Urinary bladder (tissue), 4 donors: ENCODE data around the gene OR4D2. TPM values are rescaled to one million over a fixed set of nuclear protein-coding genes. Genes with fewer than 3 reads are reported as not detected.

Source experiments
- DNase-seq: peaks from one replicate; pipeline ENCODE4 v3.0.0-alpha.2; 2015; ENCODE audit errors: extremely low spot score
- H3K27ac ChIP-seq: one replicate; pipeline ENCODE4 v1.5.1; 2013; ENCODE audit warnings: low read depth, mild to moderate bottlenecking, moderate library complexity
- H3K36me3 ChIP-seq: one replicate; pipeline ENCODE4 v1.6.1; 2013; ENCODE audit warnings: mild to moderate bottlenecking, moderate library complexity; ENCODE audit not compliant: insufficient read depth
- H3K4me1 ChIP-seq: one replicate; pipeline ENCODE4 v1.6.1; 2013; ENCODE audit warnings: mild to moderate bottlenecking, moderate library complexity; ENCODE audit not compliant: insufficient read depth
- H3K4me3 ChIP-seq: one replicate; pipeline ENCODE4 v1.5.1; 2013; ENCODE audit warnings: low read depth, low read length
- WGBS: extraction: QIAGEN DNeasy Blood & Tissue Kit; methylation state at CpG from one replicate; pipeline ENCODE4 v1.1.7; 2013; 5-methylcytosine and 5-hydroxymethylcytosine counted together
- polyA plus RNA-seq: library from polyadenylated mRNA; stranded (reverse); fragments of 200-250 nt; gene quantifications from one replicate; pipeline ENCODE4 v1.2.3, GENCODE V29; 2013
- total RNA-seq: library from RNA; depleted of rRNA; stranded (reverse); fragments of >200 nt; gene quantifications from one replicate; pipeline ENCODE4 v1.2.3, GENCODE V29; 2014
- donor health status: healthy with polysubstance abuse.
- donor health status: healthy.

The OR4D2 gene
- total and polyA plus RNA-seq, 2 donors = not detected

DNA sequence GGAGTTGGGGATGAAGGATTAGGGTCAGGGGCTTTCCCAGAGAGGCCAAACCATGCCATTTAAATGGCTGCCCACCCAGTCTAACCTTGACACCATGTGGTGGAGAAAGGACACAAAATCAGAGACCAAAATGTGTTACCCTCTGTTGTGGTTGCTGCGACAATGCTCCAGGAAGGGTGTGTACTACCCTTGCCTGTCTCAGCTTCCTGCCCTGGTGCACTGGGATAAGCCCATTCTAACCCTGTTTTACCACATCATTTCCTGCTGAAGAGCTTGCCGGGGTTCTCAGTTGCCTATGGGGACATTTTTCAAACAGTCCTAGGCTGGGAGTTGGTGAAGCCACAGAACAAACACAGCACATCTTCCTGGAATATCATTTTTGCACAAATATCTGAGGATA is 13.7 kb upstream of the OR4D2 start:
- no peaks in the 10 kb centered on the region for H3K36me3 ChIP-seq
- no peak overlapping the region for H3K4me3 ChIP-seq
- H3K4me1 ChIP-seq = no peaks in the 10 kb centered on the region
- H3K27ac ChIP-seq = no peak overlapping the region
- no peak for DNase-seq
- WGBS = 49% methylated on average over 2 of the region's 2 CpGs

DNA sequence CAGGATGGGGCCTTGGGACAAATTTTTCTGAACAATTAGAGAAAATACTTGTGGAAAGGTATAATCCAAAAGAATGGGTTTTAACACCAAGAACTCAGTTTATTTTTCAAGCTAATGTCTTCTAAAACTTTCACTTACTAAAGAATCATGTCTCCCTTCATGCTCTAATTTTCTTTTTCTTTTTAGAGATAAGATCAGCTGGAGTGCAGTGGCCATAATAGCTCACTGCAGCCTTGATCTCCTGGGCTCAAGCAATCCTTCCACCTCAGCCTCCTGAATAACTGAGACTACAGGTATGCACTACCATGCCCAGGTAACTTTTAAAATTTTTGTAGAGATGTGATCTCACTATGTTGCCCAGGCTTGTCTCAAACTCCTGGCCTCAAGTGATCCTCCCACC is 13.1 kb upstream of the OR4D2 start:
- Histone ChIP-seq H3K36me3 (no peaks in the 10 kb centered on the region), H3K4me3 (no peak overlapping the region), H3K4me1 (no peaks in the 10 kb centered on the region), H3K27ac (no peak overlapping the region)
- no peak for DNase-seq

DNA sequence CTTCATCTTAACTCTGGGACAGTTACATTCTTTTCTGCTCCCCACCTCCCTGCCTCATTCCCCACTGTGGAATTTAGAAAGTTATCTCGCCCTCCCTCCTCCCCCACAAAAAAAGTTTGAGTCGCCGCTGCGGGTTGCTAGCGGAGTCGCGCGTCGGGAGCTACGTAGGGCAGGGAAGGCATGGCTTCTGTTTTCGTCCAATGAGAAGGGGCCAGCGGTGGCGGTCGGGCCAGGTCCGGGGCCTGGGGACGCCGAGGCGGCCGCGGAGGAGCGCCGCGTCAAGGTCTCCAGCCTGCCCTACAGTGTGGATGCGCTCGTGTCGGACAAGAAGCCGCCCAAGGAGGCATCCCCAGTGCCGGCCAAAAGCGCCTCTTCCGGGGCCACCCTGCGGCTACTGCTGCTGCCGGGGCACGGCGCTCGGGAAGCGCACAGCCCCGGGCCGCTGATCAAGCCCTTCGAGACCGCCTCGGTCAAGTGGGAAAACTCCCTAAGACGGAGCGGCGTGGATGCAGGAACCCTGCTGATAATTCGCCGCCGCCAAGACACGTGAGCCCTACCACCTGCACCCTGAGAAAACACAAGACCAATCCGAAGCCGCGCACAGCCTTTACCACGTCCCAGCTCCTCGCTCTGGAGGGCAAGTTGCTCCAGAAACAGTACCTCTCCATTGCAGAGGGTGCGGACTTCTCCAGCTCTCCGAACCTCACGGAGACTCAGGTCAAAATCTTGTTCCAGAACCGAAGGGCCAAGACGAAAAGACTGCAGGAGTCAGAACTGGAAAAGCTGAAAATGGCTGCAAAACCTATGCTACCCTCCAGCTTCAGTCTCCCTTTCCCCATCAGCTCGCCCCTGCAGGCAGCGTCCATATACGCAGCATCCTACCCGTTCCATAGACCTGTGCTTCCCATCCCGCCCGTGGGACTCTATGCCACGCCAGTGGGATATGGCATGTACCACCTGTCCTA is 9.7 kb upstream of the OR4D2 start:
- Histone ChIP-seq H3K4me1 (no peaks in the 10 kb centered on the region), H3K36me3 (no peaks in the 10 kb centered on the region), H3K27ac (no peak overlapping the region), H3K4me3 (peak overlapping the region; percentile 21)
- WGBS = 2% methylated on average over 65 of the region's 65 CpGs
- no peak for DNase-seq

DNA sequence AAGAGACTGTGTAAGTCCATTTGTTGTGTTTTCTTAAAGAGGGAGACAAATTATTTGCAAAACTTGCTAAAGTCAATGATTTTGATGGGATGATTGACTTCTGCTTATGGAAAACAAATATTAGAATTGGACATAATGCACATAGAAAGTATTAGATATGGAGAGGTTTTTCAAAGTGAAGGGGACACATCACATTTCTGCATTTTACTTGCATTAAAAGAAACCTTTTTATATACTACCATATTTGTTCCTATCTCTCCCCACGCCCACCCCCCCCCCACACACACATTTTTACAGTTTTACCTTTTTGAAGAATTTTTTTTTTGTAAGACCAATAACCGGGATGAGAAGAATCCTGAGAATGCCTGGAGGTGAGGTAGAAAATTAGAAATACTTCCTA is 8.6 kb upstream of the OR4D2 start:
- Histone ChIP-seq H3K27ac (no peak overlapping the region), H3K4me1 (no peaks in the 10 kb centered on the region), H3K4me3 (no peak overlapping the region), H3K36me3 (no peaks in the 10 kb centered on the region)
- 65% methylated on average over 2 of the region's 2 CpGs for WGBS
- DNase-seq = no peak

DNA sequence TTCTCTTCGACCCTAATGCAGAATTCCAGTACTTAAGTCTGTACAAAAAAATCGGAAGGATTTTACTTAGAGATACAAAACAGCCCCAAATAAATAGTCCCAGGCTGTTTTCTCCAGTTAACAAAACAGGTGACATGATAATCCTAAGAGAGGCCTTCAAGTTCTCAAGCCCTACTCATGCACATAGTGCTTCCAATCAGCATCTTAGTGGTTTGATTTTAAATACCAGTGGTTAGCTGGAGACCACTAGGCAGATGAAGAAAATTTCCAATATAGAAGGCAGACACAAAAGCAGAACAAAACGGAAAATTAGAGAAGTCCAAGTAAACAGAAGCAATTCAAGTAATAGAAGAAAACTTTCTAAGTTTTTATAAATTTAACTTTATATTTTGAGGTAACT is 5.2 kb upstream of the OR4D2 start:
- WGBS = 70% methylated on average over 3 of the region's 3 CpGs
- DNase-seq = no peak
- Histone ChIP-seq H3K4me3 (no peak overlapping the region), H3K36me3 (no peaks in the 10 kb centered on the region), H3K27ac (no peak overlapping the region), H3K4me1 (no peaks in the 10 kb centered on the region)

DNA sequence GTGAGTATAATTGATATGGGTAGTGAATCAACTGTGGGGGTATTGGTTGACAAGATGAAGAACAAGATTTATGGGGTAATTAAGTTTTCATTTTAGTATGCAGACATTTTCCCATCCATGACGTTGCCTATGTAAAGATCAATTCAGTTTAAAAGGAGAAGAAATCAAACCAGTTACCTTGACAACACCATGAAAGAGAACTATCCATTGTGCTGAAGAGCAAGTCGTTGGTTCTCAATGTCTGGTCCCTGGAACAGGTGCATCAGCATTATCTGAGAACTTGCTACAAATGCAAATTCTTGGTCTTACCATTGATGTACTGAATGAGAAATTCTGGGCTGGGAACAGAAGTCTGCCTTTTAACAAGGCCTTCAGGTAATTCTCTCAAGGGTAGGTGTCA is 801 bp upstream of the OR4D2 start:
- no peak for DNase-seq
- no peak overlapping the region for H3K4me3 ChIP-seq
- no peaks in the 10 kb centered on the region for H3K36me3 ChIP-seq
- 8% methylated on average over 2 of the region's 2 CpGs for WGBS
- no peak overlapping the region for H3K27ac ChIP-seq
- H3K4me1 ChIP-seq = no peaks in the 10 kb centered on the region

DNA sequence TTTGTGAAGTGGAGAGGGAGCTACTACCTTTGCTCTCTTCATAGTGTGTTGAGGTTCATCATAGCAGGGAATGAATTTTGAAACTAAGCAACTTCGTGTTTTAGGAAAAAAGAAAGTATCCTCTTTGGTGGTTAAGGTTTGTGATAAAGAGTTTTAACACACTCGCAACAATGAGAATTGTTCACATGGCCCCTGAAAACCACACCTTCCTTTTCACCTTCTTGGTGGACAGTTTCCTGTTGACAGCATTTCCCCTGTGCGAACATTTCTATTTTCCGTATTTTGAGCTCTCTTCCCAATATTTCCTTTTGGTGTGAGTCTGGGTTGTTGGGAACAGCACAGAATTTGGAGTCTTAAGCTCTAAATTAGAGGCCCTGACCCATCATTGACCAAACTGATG is 3.8 kb downstream of the OR4D2 start:
- no peak for DNase-seq
- H3K36me3 ChIP-seq = no peaks in the 10 kb centered on the region
- no peaks in the 10 kb centered on the region for H3K4me1 ChIP-seq
- no peak overlapping the region for H3K27ac ChIP-seq
- 63% methylated on average over 4 of the region's 4 CpGs for WGBS
- H3K4me3 ChIP-seq = no peak overlapping the region

DNA sequence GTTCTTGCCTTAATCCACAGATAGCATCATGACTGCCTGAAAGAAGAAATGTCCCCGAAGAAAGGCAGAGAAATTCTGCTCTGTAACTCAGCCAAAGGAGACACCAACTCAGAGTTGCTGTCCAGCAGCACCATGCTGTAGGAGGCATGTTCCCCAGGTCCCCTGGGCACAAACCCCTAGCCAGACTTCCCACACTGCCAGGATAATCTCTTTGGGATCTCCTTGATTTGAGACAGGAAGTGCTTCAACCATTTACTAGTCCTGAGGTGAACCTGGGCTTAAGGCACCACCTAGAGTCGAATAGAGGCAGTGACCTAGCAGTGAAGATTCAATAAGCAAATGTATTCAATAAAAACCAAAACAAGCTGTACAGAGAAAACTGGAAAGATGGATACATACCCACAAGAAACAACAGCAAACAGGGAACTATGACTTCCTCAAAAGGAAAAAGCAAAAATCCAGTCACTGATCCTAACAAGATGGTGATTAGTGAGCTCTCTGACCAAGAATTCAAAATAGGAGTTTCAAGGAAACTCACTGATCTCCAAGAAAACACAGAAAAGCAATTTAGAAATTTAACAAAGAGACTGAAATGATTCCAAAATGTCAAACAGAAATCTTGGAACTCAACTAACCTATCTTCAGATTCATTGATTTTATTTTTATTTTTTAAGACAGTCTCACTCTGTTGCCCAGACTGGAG is 5.7 kb downstream of the OR4D2 start:
- no peaks in the 10 kb centered on the region for H3K36me3 ChIP-seq
- DNase-seq = no peak
- no peak overlapping the region for H3K27ac ChIP-seq
- H3K4me1 ChIP-seq = no peaks in the 10 kb centered on the region
- WGBS = 30% methylated on average over 2 of the region's 2 CpGs
- H3K4me3 ChIP-seq = no peak overlapping the region

DNA sequence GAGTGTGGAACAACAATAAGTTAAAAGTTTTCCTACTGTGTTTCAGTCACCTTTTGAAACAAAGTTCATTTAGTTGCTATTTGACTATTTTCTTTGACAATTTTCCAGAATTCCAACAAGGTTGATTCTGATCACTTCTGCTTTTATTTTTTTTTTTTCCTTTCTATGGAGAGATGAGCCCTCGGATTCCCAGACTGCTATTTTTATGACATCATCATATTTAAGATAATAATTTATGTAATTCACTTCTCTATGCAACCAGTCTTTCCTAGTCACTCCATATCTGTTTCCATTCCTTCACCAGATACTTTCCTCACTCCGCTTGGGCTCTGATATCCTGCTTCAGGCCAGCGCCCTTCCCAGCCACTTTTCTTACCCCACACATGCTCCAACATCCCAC is 8.1 kb downstream of the OR4D2 start:
- Histone ChIP-seq H3K27ac (no peak overlapping the region), H3K36me3 (no peaks in the 10 kb centered on the region), H3K4me1 (no peaks in the 10 kb centered on the region), H3K4me3 (no peak overlapping the region)
- DNase-seq = no peak
- WGBS = 52% methylated on average over 3 of the region's 3 CpGs

DNA sequence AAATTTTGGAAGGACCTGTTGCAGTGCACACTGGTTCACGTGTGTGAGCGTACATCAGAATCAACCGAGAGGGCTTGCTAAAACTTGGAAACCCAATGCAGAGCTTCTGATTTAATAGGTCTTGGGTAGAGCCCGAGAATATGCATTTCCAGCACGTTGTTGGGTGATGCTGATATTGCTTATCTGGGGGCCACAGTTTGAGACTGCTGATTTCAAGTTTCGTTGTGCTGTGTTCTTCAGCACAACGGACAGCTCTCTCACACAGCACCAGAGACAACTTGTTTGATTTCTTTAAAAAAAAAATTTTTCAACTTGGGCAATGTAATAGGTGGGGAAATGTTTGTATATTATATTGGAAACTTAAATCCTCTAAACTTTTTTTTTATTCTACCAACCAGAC is 9.4 kb downstream of the OR4D2 start:
- no peak for DNase-seq
- WGBS = 38% methylated on average over 7 of the region's 7 CpGs
- Histone ChIP-seq H3K4me1 (no peaks in the 10 kb centered on the region), H3K27ac (no peak overlapping the region), H3K4me3 (no peak overlapping the region), H3K36me3 (no peaks in the 10 kb centered on the region)

DNA sequence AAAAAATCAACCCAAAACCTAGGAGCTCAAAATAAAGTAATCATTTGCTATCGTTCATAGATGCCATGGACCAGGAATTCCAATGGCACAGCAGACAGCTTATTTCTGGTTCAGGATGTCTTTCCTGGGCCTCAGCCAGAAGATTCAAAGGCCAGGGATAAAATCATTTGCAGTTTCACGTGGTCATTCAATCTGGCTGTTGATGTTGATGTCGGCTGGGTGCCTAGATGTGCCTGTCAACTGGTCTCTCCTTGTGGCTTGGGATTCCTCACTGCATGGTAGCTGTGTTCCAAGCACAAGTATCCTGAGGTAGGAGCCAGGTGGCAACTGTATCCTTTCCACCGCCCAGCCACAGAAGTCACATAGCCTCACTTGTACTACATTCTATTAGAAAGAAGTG is 15.0 kb downstream of the OR4D2 start:
- Histone ChIP-seq H3K4me1 (no peaks in the 10 kb centered on the region), H3K36me3 (no peaks in the 10 kb centered on the region), H3K27ac (no peak overlapping the region), H3K4me3 (no peak overlapping the region)
- no peak for DNase-seq
- 76% methylated on average over 4 of the region's 4 CpGs for WGBS

DNA sequence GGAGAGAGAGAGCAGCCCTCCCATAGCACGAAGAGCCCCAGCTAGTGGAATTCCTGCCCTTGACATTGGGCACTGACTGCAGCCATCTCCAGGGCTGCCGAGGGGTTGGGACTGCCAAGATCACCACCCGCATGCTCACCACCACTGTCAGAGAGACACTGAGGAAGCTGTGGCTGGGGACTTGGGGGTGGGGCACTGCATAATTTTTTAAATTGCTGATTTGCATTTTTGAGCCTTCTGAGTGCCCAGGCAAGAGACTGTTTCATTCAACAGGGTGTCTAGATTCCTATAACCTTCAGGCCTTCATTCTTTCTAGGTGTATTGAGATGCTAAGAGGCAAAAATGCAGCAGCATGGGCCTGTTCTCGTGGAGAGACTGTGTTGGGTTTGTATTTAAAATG is 16.7 kb downstream of the OR4D2 start:
- DNase-seq = no peak
- no peak overlapping the region for H3K4me3 ChIP-seq
- no peak overlapping the region for H3K27ac ChIP-seq
- no peaks in the 10 kb centered on the region for H3K36me3 ChIP-seq
- H3K4me1 ChIP-seq = no peaks in the 10 kb centered on the region
- WGBS = 85% methylated on average over 4 of the region's 4 CpGs

DNA sequence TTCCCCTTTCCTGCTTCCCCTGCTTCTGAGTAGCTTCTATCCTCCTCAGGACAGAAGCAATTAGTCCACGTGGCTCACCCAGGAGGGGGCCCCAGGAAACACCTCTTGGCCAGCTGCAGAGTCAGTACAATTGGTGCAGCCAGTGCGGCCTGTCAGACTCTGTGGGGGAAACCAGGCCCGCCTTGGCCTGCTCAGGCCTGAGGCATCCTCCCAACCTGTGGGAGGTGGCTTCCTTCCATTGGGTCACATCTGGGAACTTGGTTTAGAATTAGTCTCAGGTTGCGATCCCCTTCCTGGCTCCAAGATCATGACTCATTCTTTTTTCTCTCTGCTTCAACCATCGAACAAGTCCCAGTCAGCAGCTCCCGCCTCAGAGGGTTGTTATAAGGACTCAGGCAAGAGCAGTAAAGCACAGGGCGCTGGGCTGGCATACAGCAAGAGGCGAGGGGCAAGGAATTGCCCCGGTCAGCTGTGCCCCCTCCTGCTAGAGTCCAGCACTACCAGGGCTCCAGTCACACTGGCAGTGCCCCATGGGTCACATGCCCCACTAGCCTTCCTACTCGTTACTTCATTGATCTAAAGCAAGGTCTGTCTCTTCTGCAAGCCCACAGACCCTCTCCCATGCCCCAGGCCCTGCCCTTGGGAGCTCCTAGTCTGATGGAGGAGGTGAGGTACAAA is 17.7 kb downstream of the OR4D2 start:
- no peak for DNase-seq
- no peaks in the 10 kb centered on the region for H3K4me1 ChIP-seq
- WGBS = 51% methylated on average over 10 of the region's 10 CpGs
- no peaks in the 10 kb centered on the region for H3K36me3 ChIP-seq
- no peak overlapping the region for H3K4me3 ChIP-seq
- no peak overlapping the region for H3K27ac ChIP-seq
